SH-SY5Y (cell line): ENCODE measurements around the gene TNFSF13B.

Experiments
- GATA2 ChIP-seq: IDR thresholded peaks from 2 replicates; pipeline ENCODE4 v1.6.1; 2011; ENCODE audit warnings: mild to moderate bottlenecking, low read depth, low read length
- GATA3 ChIP-seq: IDR thresholded peaks from 2 replicates; pipeline ENCODE4 v1.6.1; 2011; ENCODE audit warnings: low read depth, mild to moderate bottlenecking, low read length, moderate library complexity

The TNFSF13B gene

DNA sequence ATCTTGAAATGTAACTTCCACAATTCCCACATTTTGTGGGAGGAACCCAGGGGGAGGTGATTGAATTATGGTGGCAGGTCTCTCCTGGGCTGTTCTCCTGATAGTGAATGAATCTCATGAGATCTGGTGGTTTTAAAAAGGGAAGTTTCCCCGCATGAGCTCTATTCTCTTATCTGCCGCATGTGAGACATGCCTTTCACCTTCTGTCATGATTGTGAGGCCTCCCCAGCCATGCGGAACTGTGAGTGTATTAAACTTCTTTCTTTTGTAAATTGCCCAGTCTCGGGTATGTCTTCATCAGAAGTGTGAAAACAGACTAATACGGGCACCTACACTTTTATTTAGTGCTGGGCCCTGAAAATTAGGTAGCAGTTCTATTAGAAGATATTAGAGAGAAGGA, 45.8 kb downstream of the TNFSF13B start:
- TF ChIP-seq GATA3 (no peak), GATA2 (no peak)

DNA sequence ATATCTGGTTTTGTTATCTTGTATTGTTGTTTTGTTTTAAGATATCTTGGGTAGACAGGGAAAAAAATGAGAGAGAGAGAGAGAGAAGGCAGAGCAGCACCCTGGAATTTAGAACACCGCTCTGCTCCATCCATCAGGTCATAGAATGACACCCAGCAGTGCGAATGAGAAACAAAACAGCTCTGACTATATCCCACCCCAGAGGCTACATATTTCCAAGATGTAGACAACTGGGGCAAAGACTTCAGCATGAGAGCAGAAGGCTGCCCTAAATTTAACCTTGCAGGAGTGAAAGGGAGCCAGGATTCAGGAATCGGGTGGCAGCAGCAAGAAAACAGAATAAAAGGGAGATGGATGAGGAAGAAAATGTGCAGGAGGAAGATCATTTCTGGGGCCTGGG, 46.5 kb downstream of the TNFSF13B start:
- no peak for TF ChIP-seq GATA2
- no peak for TF ChIP-seq GATA3

DNA sequence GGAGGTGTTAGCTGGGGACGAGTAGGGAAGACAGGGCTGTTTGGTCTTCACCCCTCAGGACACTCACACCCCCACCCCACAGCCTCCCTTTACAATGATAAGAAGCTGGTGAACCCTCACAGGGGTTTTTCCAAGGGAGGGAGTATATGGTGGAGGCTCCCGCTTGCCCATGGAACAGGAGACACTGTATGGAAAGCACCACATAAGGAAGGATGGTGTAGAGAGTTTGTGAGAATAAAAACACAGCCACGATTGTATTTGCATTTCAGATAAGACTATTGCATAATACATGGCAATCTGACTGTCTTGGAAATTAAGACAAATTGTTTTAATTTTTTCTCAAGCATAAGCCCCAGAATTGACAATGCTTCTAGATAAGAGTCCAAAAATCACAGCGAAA, 46.9 kb downstream of the TNFSF13B start:
- TF ChIP-seq GATA2 (no peak), GATA3 (no peak)

GRCh38 chr13:108322206-108322824, 52.8 kb downstream of the TNFSF13B start:
- TF ChIP-seq GATA2 (no peak), GATA3 (no peak)

GRCh38 chr13:108323031-108323430, 53.5 kb downstream of the TNFSF13B start:
- TF ChIP-seq GATA3 (no peak), GATA2 (no peak)

GRCh38 chr13:108325863-108326262, 56.3 kb downstream of the TNFSF13B start:
- TF ChIP-seq GATA2 (no peak), GATA3 (no peak)

GRCh38 chr13:108326309-108326708, 56.8 kb downstream of the TNFSF13B start:
- TF ChIP-seq GATA3 (no peak), GATA2 (no peak)

DNA sequence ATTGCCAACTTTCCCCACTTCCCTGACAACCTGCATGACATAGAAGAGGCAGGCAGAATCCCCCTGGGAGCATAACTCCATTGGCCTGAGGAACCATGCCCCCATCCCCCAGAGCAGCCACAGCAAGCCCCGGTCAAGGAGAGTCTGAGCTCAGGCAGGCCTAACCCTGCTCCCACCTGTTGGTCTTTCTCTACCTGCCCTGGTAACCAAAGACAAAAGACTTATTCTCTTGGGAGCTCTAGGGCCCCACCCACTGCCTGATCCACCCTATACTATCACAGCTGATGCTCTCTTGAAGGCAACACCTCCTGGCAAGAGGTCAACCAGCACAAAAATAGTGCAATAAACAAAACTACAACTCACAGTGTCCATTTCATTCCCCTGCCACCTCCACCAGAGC, 59.3 kb downstream of the TNFSF13B start:
- TF ChIP-seq GATA2, result no peak
- no peak for TF ChIP-seq GATA3

DNA sequence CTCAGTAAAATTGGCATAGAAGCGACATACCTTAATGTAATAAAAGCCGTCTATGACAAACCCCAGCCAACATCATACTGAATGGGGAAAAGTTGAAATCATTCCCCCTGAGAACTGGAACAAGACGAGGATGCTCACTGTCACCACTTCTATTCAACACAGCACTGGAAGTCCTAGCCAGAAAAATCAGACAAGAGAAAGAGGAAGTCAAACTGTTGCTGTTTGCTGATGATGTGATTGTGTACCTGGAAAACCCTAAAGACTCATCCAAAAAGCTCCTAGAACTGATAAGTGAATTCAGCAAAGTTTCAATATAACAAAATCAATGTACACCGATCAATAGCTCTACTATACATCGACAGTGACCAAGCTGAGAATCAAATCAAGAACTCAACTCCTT, 63.3 kb downstream of the TNFSF13B start:
- TF ChIP-seq GATA2 (no peak), GATA3 (no peak)

DNA sequence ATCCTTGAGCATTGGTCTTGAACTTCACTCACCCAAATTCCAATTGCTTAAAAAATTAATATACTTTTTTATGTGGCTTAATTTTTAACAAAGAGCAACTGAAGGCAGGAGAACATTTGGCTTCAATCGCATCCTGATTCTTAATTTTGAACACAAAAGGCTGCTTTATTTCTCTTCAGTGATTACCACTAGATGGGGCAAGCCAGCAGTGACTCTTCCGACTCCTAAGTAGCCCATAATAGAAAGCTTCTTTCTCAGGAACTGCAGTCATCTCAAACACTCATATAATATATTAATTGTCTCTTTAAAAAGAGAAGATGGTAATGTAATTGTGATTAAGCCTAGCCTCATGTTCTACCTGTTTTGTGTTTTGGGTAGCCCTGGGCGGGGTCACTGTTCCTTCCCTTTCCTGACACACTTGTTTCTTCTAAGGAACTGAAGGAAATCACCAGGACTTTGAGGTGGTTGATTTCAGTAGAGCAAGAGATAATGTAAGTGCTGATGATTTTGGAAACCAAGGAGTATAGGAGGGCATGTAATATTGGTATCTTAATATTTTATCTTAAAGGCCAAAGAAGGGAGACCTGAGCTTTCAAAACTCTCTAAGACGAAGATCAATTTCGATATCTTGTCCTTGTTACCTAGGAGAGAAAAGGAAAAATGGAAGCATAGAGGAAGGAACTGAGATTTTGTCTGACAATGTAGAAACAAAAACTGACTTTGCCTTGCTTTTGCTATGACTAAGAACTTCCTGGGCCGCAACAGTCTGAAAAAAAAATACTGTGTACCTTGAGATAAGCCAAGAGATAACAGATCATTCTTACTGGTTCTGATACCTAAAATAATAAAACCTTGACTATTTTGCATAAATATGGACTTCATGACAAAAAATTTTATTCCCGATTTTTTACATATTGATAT, 73.1 kb downstream of the TNFSF13B start:
- TF ChIP-seq GATA3 (no peak), GATA2 (no peak)

- TF ChIP-seq GATA3 (no peak), GATA2 (no peak)
Observed at GRCh38 chr13:108345016-108345415, 75.5 kb downstream of the TNFSF13B start.

DNA sequence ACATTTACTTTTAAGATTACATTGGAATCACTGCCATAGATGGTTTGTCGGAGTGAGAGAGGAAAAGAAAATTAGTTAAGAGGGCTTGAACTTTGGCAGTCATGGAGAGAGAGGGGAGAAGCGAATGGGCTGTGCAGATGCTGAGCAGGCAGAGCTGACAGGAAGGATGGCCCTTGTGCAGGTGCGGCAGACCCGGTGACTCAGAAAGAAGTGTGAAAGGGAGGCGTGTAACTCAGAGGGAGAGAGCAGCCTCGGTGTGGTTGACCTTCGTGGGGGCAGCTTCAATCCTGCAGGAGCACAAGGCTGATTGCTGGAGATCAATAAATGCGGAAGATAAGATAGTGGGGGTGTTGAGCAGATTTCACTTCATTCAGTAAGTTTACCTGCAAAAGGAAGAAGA, 76.9 kb downstream of the TNFSF13B start:
- TF ChIP-seq GATA2 (no peak), GATA3 (no peak)

GRCh38 chr13:108349269-108349668, 79.8 kb downstream of the TNFSF13B start:
- TF ChIP-seq GATA3 (no peak), GATA2 (no peak)

GRCh38 chr13:108350579-108350978, 81.1 kb downstream of the TNFSF13B start:
- TF ChIP-seq GATA3 (no peak), GATA2 (no peak)

- no peak for TF ChIP-seq GATA3
- no peak for TF ChIP-seq GATA2
Observed at GRCh38 chr13:108352599-108352998, 83.1 kb downstream of the TNFSF13B start.
